Left lung (tissue), 10 donors: ENCODE data around the gene TNFAIP3. TPM values are rescaled to one million over a fixed set of nuclear protein-coding genes. Genes with fewer than 3 reads are reported as not detected.
"Not testable (repeated sequence)": the region's sequence is repeated elsewhere in the genome, so short reads cannot be mapped to it uniquely, and the experiment has no call there.

Experiments used
- ATAC-seq: fragments of 200-7000 bp; cut with Tn5 transposase; one replicate; pipeline ENCODE4 v1.9.1; 2020; ENCODE audit warnings: moderate library complexity
- DNase-seq, 4 donors: peaks; one replicate each; pipeline ENCODE4 v3.0.0-alpha.2; 2013 to 2020
- H3K27ac ChIP-seq, 2 donors: fragments of 200-600 bp; sonication (generic) in 1 of 2; one replicate each; pipeline versions ENCODE4 v1.5.0 to v1.8.0; 2020 to 2021
- H3K27me3 ChIP-seq, 2 donors: fragments of 200-600 bp; sonication (generic) in 1 of 2; one replicate each; pipeline versions ENCODE4 v1.5.0 to v1.8.0; 2020 to 2021
- H3K36me3 ChIP-seq, 2 donors: fragments of 200-600 bp; sonication (generic) in 1 of 2; one replicate each; pipeline versions ENCODE4 v1.5.0 to v1.8.0; 2020 to 2021
- H3K4me1 ChIP-seq, 2 donors: fragments of 200-600 bp; one replicate each; pipeline ENCODE4 v1.8.0; 2021
- H3K4me3 ChIP-seq, 2 donors: fragments of 200-600 bp; sonication (generic) in 1 of 2; one replicate each; pipeline versions ENCODE4 v1.5.0 to v1.8.0; 2020 to 2021; ENCODE audit warnings: mild to moderate bottlenecking in 1 of 2
- H3K9me3 ChIP-seq, 2 donors: fragments of 200-600 bp; sonication (generic) in 1 of 2; one replicate each; pipeline versions ENCODE4 v1.5.0 to v1.8.0; 2020 to 2021
- CTCF ChIP-seq, 2 donors: fragments of 200-600 bp; sonication (generic) in 1 of 2; IDR thresholded peaks; one replicate each; pipeline versions ENCODE4 v1.5.0 to v1.8.0; 2021; ENCODE audit warnings: antibody characterized with exemption in 2 of 2
- intact Hi-C, 2 donors: fragments of 100-400 bp; cut with DNase I; formaldehyde crosslinking; loops; one replicate each; pipeline versions ENCODE4 v1.11.2 to v1.14.2; 2022
- polyA plus RNA-seq, 6 donors: library from polyadenylated mRNA; unstranded; fragments of 120-200 nt; gene quantifications; one replicate each; pipeline ENCODE4 v1.2.1, GENCODE V29; 2013; ENCODE audit not compliant: insufficient read length in 6 of 6
- total RNA-seq, 2 donors: library from RNA; stranded (reverse); fragmentation: NEBNext Ultra II Directional; extraction: Animal tissue kit (Norgen Biotek cat#: 25700); gene quantifications; one replicate each; pipeline ENCODE4 v1.2.1, GENCODE V29; 2021
- donor health status: DM: no; HTN: yes; CAD: no.
- donor health status: DM: no; HTN: no; CAD: no.

TNFAIP3 gene
- total and polyA plus RNA-seq, 8 donors: 14.6 to 102 (median 17.2) TPM

- no peak for ATAC-seq
- H3K27ac ChIP-seq: no peak overlapping the region
- no peaks in the 10 kb centered on the region for H3K36me3 ChIP-seq
- H3K4me3 ChIP-seq: no peak overlapping the region
- H3K9me3 ChIP-seq: no peaks in the 10 kb centered on the region
- H3K4me1 ChIP-seq: no peaks in the 10 kb centered on the region
- H3K27me3 ChIP-seq: no peaks in the 10 kb centered on the region
- intact Hi-C loops: no loop called here
- TF ChIP-seq CTCF (IDR thresholded peaks at IDR 0.05): no peak
- DNase-seq: no peak
These were observed 26.1 kb downstream of the TNFAIP3 start for GRCh38 chr6:137893181-137893580.

- Histone ChIP-seq H3K4me3 (no peak overlapping the region), H3K9me3 (no peaks in the 10 kb centered on the region), H3K27me3 (no peaks in the 10 kb centered on the region), H3K4me1 (no peaks in the 10 kb centered on the region), H3K27ac (no peak overlapping the region), H3K36me3 (no peaks in the 10 kb centered on the region)
- intact Hi-C loops: no loop called here
- DNase-seq (no peak), ATAC-seq (no peak)
- no peak for TF ChIP-seq CTCF (IDR thresholded peaks at IDR 0.05)
These were observed 26.7 kb downstream of the TNFAIP3 start for GRCh38 chr6:137893726-137894125.

GRCh38 chr6:137894378-137894777 lies 27.3 kb downstream of the TNFAIP3 start:
- intact Hi-C loops, DNase-seq, H3K27me3 ChIP-seq, H3K9me3 ChIP-seq, H3K27ac ChIP-seq, H3K4me3 ChIP-seq, H3K4me1 ChIP-seq, H3K36me3 ChIP-seq, ATAC-seq: not testable (repeated sequence)

GRCh38 chr6:137894779-137895385 lies 27.8 kb downstream of the TNFAIP3 start:
- no peak for DNase-seq
- intact Hi-C loops: no loop called here
- no peaks in the 10 kb centered on the region for H3K27me3 ChIP-seq
- H3K4me3 ChIP-seq: no peak overlapping the region
- no peak for TF ChIP-seq CTCF (IDR thresholded peaks at IDR 0.05)
- H3K27ac ChIP-seq: no peak overlapping the region
- no peaks in the 10 kb centered on the region for H3K36me3 ChIP-seq
- no peaks in the 10 kb centered on the region for H3K4me1 ChIP-seq
- no peaks in the 10 kb centered on the region for H3K9me3 ChIP-seq
- ATAC-seq: no peak

- ATAC-seq: no peak
- intact Hi-C loops: no loop called here
- Histone ChIP-seq H3K4me3 (no peak overlapping the region), H3K4me1 (no peaks in the 10 kb centered on the region), H3K27ac (no peak overlapping the region), H3K36me3 (no peaks in the 10 kb centered on the region), H3K9me3 (no peaks in the 10 kb centered on the region), H3K27me3 (no peaks in the 10 kb centered on the region)
- no peak for DNase-seq
- no peak for TF ChIP-seq CTCF (IDR thresholded peaks at IDR 0.05)
These were observed 29.6 kb downstream of the TNFAIP3 start for GRCh38 chr6:137896647-137897046.

GRCh38 chr6:137900815-137901214 lies 33.8 kb downstream of the TNFAIP3 start:
- Histone ChIP-seq H3K27ac (no peak overlapping the region), H3K4me3 (no peak overlapping the region), H3K9me3 (no peaks in the 10 kb centered on the region), H3K36me3 (no peaks in the 10 kb centered on the region), H3K27me3 (no peaks in the 10 kb centered on the region), H3K4me1 (no peaks in the 10 kb centered on the region)
- DNase-seq: no peak
- intact Hi-C loops: no loop called here
- ATAC-seq: no peak
- no peak for TF ChIP-seq CTCF (IDR thresholded peaks at IDR 0.05)
